Measurements from ENCODE around the gene TMEM147.

TMEM147 gene

DNA sequence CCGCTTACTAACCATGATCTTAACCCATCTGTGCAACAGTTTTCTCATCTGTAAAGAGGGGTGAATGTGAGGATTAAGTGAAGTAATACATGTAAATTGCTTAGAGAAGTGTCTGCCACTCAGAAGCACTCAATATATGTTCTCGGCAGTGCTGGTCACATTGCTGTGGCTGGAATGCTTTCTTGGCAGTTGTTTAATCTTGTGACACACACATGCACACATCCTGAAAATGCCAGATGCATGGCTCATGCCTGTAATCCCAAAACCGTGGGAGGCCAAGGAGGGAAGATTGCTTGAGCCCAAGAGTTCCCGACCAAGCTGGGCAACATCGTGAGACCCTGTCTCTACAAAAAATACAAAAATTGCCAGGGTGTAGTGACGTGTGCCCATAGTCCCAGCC is 27.1 kb upstream of the TMEM147 start:
- Histone ChIP-seq H3K27ac (ENCODE audit: low read depth, low read length) (no peak overlapping the region), H3K4me3 (ENCODE audit: low read depth in 1 of 5, low read length in 5 of 5) (no peak overlapping the region), H3K9ac (ENCODE audit: low read length in 5 of 5) (no peak overlapping the region)

DNA sequence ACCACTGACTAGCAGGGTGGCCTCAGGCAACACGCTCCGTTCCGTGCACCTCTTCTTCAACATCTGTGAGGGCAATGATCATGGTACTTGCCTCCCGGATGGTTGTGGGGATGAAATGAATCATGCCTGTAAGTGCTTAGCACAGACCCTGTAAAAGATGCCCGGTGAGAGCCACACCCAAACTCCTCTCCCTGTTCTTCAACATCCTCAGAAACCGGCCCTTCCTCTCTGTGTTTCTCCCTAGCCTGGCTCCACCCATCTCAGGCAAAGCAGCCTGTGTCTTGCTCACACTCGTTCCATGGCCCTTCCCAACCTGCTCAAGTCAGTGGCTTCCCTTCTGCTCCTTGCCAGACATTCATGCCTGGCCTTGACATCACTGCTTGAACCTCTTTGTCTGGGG is 26.1 kb upstream of the TMEM147 start:
- H3K27ac ChIP-seq (ENCODE audit: low read depth, low read length) = no peak overlapping the region
- peaks cover 0 to 2% (median 0%) of the 10 kb centered on the region in 5 donors for H3K4me1 ChIP-seq (ENCODE audit: control insufficient read depth in 5 of 5, insufficient read depth in 5 of 5, low read length in 5 of 5)
- H3K36me3 ChIP-seq (ENCODE audit: control insufficient read depth in 5 of 5, insufficient read depth in 5 of 5, low read length in 5 of 5) = no peaks in the 10 kb centered on the region
- no peak overlapping the region for H3K9ac ChIP-seq (ENCODE audit: low read length in 5 of 5)
- no peak overlapping the region for H3K4me3 ChIP-seq (ENCODE audit: low read depth in 1 of 5, low read length in 5 of 5)
- H3K9me3 ChIP-seq (ENCODE audit: control insufficient read depth in 5 of 5, low read length in 5 of 5) = no peaks in the 10 kb centered on the region
- peaks cover 2 to 17% (median 10%) of the 10 kb centered on the region in 5 donors for H3K27me3 ChIP-seq (ENCODE audit: control insufficient read depth in 5 of 5, insufficient read depth in 4 of 5, low read length in 5 of 5)

More for the DNA sequence above, 27.1 kb upstream of the TMEM147 start:
- H3K36me3 ChIP-seq (ENCODE audit: control insufficient read depth in 5 of 5, insufficient read depth in 5 of 5, low read length in 5 of 5) = no peaks in the 10 kb centered on the region
- H3K4me1 ChIP-seq (ENCODE audit: control insufficient read depth in 5 of 5, insufficient read depth in 5 of 5, low read length in 5 of 5) = peaks cover 0 to 6% (median 0%) of the 10 kb centered on the region in 5 donors
- no peaks in the 10 kb centered on the region for H3K9me3 ChIP-seq (ENCODE audit: control insufficient read depth in 5 of 5, low read length in 5 of 5)
- peaks cover 7 to 18% (median 16%) of the 10 kb centered on the region in 5 donors for H3K27me3 ChIP-seq (ENCODE audit: control insufficient read depth in 5 of 5, insufficient read depth in 4 of 5, low read length in 5 of 5)

DNA sequence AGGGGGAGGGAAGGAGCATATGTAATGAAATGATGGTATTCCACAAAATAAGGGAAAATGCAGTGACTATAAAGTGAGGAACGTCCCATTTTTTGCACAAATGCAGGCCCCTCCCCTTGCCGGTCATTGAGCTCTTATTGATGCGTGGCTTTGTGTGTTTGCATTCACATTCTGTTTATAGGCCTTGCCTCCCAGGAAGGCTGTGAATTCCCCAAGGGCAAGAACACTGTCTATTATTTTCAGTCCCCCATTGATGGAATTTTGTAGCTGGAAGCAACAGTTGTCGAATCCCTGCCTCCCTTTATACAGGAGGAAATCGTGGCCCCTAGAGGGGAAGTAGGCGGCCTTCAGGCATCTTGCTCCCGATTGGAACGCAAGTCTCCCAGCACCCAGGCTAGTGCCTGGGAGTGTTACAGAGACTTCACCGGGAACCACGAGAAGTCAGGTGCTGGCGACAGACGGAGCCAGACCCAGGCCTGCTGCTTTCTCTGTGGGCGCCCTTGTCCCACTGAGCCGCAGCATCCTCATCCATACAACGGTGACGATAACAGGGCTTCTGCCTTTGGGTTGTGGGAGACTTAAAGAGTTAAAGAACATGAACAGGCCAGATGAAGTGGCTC is 24.2 kb upstream of the TMEM147 start:
- Histone ChIP-seq H3K27ac (ENCODE audit: low read depth, low read length) (no peak overlapping the region), H3K9ac (ENCODE audit: low read length in 5 of 5) (no peak overlapping the region), H3K27me3 (ENCODE audit: control insufficient read depth in 5 of 5, insufficient read depth in 4 of 5, low read length in 5 of 5) (peaks cover 6 to 28% (median 16%) of the 10 kb centered on the region in 5 donors)

DNA sequence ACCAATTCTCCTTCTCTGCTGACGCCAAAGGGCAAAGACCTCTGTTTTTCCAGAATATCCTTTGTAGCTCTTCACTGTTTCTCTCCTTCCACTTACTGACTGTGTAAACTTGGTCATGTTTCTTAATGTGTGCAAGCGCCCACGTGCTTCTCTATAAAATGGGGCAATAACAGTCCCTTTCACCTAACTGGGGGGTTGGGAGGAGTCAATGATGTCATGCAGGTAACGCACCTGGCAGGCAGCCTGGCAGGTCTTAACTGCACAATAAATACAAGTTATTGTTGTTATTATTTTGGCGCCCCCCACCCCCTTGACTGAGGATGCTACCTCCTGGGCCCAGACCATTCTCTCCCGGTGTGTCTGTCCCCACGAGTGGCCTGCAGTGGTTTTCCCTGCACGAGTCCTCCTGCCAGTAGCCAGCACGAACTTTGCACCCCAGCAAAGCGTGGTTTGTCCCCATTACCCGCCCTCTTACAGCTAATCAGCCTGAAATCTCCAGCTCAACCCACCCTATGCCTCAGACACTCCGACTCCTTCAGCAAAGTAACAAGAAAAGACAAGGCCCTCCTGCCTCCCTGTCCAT is 22.6 kb upstream of the TMEM147 start:
- H3K9ac ChIP-seq (ENCODE audit: low read length in 5 of 5) = no peak overlapping the region
- H3K9me3 ChIP-seq (ENCODE audit: control insufficient read depth in 5 of 5, low read length in 5 of 5) = no peaks in the 10 kb centered on the region
- no peak overlapping the region for H3K4me3 ChIP-seq (ENCODE audit: low read depth in 1 of 5, low read length in 5 of 5)
- H3K27ac ChIP-seq (ENCODE audit: low read depth, low read length) = no peak overlapping the region
- no peaks in the 10 kb centered on the region for H3K4me1 ChIP-seq (ENCODE audit: control insufficient read depth in 5 of 5, insufficient read depth in 5 of 5, low read length in 5 of 5)
- no peaks in the 10 kb centered on the region for H3K36me3 ChIP-seq (ENCODE audit: control insufficient read depth in 5 of 5, insufficient read depth in 5 of 5, low read length in 5 of 5)
- peaks cover 6 to 32% (median 25%) of the 10 kb centered on the region in 5 donors for H3K27me3 ChIP-seq (ENCODE audit: control insufficient read depth in 5 of 5, insufficient read depth in 4 of 5, low read length in 5 of 5)

More for the DNA sequence above, 24.2 kb upstream of the TMEM147 start:
- Histone ChIP-seq H3K4me1 (ENCODE audit: control insufficient read depth in 5 of 5, insufficient read depth in 5 of 5, low read length in 5 of 5) (no peaks in the 10 kb centered on the region), H3K4me3 (ENCODE audit: low read depth in 1 of 5, low read length in 5 of 5) (no peak overlapping the region), H3K36me3 (ENCODE audit: control insufficient read depth in 5 of 5, insufficient read depth in 5 of 5, low read length in 5 of 5) (no peaks in the 10 kb centered on the region), H3K9me3 (ENCODE audit: control insufficient read depth in 5 of 5, low read length in 5 of 5) (no peaks in the 10 kb centered on the region)

DNA sequence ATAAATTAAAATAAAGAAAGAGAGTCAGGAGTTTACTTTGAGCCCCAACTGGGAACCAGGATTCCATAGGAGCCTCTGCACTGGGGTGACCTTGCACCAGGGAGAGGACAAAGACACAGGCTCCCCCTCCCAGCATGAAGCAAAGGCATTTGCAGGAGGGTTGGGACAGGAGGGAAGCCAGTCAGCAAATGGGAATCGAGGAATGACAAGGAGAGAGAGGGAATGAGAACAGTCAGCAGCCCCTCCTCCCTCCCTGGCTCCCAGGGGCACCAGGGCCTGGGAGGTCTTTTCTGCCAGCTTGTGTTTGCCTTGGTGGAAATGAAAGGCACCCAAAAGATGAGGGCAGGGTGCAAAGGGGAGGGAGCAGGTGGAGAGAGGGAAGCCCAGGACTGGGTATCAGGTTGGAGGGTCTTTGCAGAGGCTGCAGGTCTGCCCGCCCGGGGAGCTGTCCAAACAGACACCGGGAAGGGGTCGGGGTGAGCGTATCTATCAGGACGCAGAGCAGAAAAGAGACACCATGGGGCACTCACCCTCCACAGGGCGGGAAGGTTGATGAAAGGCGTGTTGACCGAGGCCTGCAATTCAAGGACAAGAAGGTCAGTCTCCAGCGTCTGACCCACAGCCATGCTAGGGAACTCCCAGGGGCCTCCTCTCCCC is 21.1 kb upstream of the TMEM147 start:
- Histone ChIP-seq H3K9me3 (ENCODE audit: control insufficient read depth in 5 of 5, low read length in 5 of 5) (no peaks in the 10 kb centered on the region), H3K27me3 (ENCODE audit: control insufficient read depth in 5 of 5, insufficient read depth in 4 of 5, low read length in 5 of 5) (peaks cover 14 to 45% (median 35%) of the 10 kb centered on the region in 5 donors), H3K4me3 (ENCODE audit: low read depth in 1 of 5, low read length in 5 of 5) (no peak overlapping the region), H3K36me3 (ENCODE audit: control insufficient read depth in 5 of 5, insufficient read depth in 5 of 5, low read length in 5 of 5) (no peaks in the 10 kb centered on the region), H3K27ac (ENCODE audit: low read depth, low read length) (no peak overlapping the region), H3K9ac (ENCODE audit: low read length in 5 of 5) (no peak overlapping the region), H3K4me1 (ENCODE audit: control insufficient read depth in 5 of 5, insufficient read depth in 5 of 5, low read length in 5 of 5) (no peaks in the 10 kb centered on the region)

DNA sequence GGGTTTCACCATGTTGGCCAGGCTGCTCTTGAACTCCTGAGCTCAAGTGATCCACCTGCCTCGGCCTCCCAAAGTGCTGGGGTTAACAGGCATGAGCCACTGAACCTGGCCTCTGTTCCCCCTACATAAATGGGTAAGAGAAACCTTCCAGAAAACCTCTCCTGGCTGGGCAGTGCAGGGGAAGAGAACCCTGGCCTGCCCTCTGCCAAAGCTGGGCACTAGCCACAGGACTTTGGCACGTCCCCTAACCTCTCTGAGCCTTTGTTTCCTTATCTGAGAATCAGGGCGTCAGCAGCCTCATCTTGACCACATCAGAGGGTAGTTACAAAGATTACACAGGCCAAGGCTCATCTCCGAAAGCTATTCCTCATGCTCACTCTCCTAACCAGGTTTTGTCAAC is 19.6 kb upstream of the TMEM147 start:
- Histone ChIP-seq H3K4me1 (ENCODE audit: control insufficient read depth in 5 of 5, insufficient read depth in 5 of 5, low read length in 5 of 5) (no peaks in the 10 kb centered on the region), H3K36me3 (ENCODE audit: control insufficient read depth in 5 of 5, insufficient read depth in 5 of 5, low read length in 5 of 5) (no peaks in the 10 kb centered on the region), H3K4me3 (ENCODE audit: low read depth in 1 of 5, low read length in 5 of 5) (no peak overlapping the region), H3K27ac (ENCODE audit: low read depth, low read length) (no peak overlapping the region), H3K9me3 (ENCODE audit: control insufficient read depth in 5 of 5, low read length in 5 of 5) (no peaks in the 10 kb centered on the region), H3K27me3 (ENCODE audit: control insufficient read depth in 5 of 5, insufficient read depth in 4 of 5, low read length in 5 of 5) (peaks cover 14 to 47% (median 40%) of the 10 kb centered on the region in 5 donors), H3K9ac (ENCODE audit: low read length in 5 of 5) (no peak overlapping the region)

DNA sequence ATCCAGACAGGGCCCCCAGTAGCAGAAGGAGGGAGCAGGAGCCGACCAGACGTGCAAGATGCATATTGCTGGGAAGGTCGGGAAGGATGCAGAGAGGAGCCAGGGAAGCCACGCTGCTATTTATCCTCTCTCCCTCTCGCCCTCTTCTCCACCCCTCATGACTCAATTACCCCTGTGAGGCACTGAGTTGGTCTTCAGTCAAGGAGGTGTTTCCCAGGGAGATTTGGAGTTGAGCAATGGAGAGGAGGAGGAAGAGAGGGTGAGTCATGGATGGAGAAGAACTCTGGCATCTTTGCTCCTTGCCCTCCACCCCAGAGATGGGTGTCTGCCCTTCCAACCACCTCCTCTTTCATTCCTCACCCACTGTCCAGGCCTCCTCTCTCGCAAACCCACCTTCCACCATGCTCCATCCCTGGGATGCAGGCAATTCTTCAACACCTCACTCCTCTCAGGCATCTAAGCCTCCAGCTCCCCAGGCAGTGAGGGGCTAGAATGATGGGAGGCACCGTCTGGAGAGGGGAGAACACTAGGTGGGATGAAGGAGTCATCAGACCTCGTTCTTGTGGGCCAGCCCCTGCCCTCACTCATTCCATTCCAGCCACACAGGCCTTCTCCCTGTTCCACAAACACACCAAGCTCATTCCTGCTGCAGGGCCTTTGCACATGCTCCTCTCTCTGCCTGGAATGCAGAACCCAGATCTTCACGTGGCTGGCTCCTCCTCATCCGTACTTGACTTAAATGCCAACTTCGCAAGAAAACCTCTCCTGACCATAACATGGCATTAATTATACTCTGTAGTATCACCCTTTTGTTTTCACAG is 17.0 kb upstream of the TMEM147 start, which contains the start of gene SBSN:
TSS of gene SBSN (minus strand) at position 94 of the 821 bp plus-strand sequence. CDS start at position 64, 30 bp downstream.
- no peak within 1 kb of the TSS for H3K27ac ChIP-seq (ENCODE audit: low read depth, low read length)
- H3K9me3 ChIP-seq (ENCODE audit: control insufficient read depth in 5 of 5, low read length in 5 of 5) = no peaks in the 10 kb centered on the region
- H3K27me3 ChIP-seq (ENCODE audit: control insufficient read depth in 5 of 5, insufficient read depth in 4 of 5, low read length in 5 of 5) = peaks cover 21 to 60% (median 53%) of the 10 kb centered on the region in 5 donors
- H3K9ac ChIP-seq (ENCODE audit: low read length in 5 of 5) = no peak within 1 kb of the TSS
- H3K4me3 ChIP-seq (ENCODE audit: low read depth in 1 of 5, low read length in 5 of 5) = no peak within 1 kb of the TSS
- H3K4me1 ChIP-seq (ENCODE audit: control insufficient read depth in 5 of 5, insufficient read depth in 5 of 5, low read length in 5 of 5) = peaks cover 0 to 8% (median 2%) of the 10 kb centered on the region in 5 donors
- no peaks in the 10 kb centered on the region for H3K36me3 ChIP-seq (ENCODE audit: control insufficient read depth in 5 of 5, insufficient read depth in 5 of 5, low read length in 5 of 5)

DNA sequence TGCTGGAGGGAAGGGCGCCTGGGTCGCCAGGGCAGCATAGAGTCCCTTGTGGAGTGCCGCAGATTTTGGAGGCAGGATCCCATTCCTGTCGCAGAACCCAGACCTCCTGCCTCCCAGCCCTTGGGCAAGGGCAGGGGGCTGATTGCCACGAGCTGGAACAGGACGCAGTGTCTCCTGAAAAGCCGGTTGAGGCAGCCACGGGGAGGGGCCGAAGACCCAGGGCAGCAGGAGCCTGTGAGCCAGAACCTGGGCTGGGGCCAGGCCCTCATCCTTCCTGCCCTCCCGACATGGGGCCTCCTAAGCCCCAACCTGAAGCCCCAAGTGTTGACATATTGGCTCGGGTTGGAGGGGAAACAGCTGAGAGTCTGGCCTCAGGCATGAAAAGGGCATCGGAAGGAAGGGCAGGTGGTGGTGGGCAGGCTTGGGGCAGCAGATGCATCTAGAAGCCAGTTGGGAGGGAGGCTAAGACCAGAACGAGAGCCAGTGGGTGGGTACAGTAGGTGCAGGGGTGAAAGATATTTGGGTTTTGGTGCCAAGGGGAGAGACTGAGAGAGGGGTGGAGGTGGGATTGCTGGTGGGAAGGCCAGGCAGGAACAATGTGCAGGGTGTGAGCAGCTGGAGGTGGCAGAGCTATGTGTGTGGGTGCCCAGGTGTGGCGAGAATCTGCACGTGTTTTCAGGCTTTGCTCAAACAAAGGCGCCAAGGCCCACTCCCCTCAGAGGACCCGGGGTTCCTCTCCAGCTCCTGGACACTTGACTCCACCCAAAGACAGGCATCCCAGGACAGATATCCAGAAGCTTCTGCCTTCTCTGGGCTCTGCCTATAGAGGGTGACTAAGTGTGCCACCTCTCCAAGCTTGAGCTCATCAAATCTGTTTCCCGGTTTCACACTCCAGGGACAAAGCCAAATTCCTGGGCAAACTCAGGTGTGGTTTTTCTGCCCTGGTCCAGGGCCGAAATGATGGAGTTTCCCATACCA is 15.9 kb upstream of the TMEM147 start:
- no peak overlapping the region for H3K9ac ChIP-seq (ENCODE audit: low read length in 5 of 5)
- H3K4me3 ChIP-seq (ENCODE audit: low read depth in 1 of 5, low read length in 5 of 5) = no peak overlapping the region
- no peaks in the 10 kb centered on the region for H3K36me3 ChIP-seq (ENCODE audit: control insufficient read depth in 5 of 5, insufficient read depth in 5 of 5, low read length in 5 of 5)
- no peak overlapping the region for H3K27ac ChIP-seq (ENCODE audit: low read depth, low read length)
- H3K27me3 ChIP-seq (ENCODE audit: control insufficient read depth in 5 of 5, insufficient read depth in 4 of 5, low read length in 5 of 5) = peaks cover 30 to 63% (median 57%) of the 10 kb centered on the region in 5 donors
- peaks cover 0 to 16% (median 8%) of the 10 kb centered on the region in 5 donors for H3K4me1 ChIP-seq (ENCODE audit: control insufficient read depth in 5 of 5, insufficient read depth in 5 of 5, low read length in 5 of 5)
- no peaks in the 10 kb centered on the region for H3K9me3 ChIP-seq (ENCODE audit: control insufficient read depth in 5 of 5, low read length in 5 of 5)

DNA sequence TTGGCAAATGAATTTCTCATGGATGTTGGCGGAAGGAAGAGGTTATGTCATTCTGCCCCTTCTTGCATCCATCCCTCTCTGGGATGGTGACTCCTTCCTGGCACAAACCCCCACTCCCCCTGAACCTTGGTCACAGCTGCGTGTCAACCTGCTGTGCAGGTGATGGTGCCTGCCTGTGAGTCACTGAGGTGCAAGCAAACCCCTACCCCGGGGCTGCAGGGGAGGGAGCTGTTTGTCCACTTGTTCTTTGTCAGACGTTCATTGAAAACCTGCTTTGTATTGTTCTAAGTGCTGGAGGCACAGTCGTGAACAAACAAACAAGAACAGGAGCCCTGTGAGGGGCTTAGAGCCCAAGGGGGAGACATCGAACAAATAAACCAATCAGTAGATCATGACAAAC is 14.1 kb upstream of the TMEM147 start:
- Histone ChIP-seq H3K27ac (ENCODE audit: low read depth, low read length) (no peak overlapping the region), H3K4me3 (ENCODE audit: low read depth in 1 of 5, low read length in 5 of 5) (no peak overlapping the region), H3K27me3 (ENCODE audit: control insufficient read depth in 5 of 5, insufficient read depth in 4 of 5, low read length in 5 of 5) (peaks cover 25 to 57% (median 52%) of the 10 kb centered on the region in 5 donors), H3K9me3 (ENCODE audit: control insufficient read depth in 5 of 5, low read length in 5 of 5) (no peaks in the 10 kb centered on the region), H3K36me3 (ENCODE audit: control insufficient read depth in 5 of 5, insufficient read depth in 5 of 5, low read length in 5 of 5) (no peaks in the 10 kb centered on the region), H3K4me1 (ENCODE audit: control insufficient read depth in 5 of 5, insufficient read depth in 5 of 5, low read length in 5 of 5) (peaks cover 0 to 16% (median 8%) of the 10 kb centered on the region in 5 donors), H3K9ac (ENCODE audit: low read length in 5 of 5) (no peak overlapping the region)

Data from subcutaneous abdominal adipose tissue (tissue), 5 donors.